Vagina (tissue), 2 donors: ENCODE data around the gene SURF6. TPM values are rescaled to one million over a fixed set of nuclear protein-coding genes. Genes with fewer than 3 reads are reported as not detected.

Source experiments
- DNase-seq, 2 donors: peaks; one replicate each; pipeline ENCODE4 v3.0.0-alpha.2; 2017; ENCODE audit errors: extremely low spot score in 2 of 2
- H3K27ac ChIP-seq: fragments of 200-600 bp; sonication (generic); one replicate; pipeline ENCODE4 v1.5.1; 2019
- H3K27me3 ChIP-seq: fragments of 200-600 bp; sonication (generic); one replicate; pipeline ENCODE4 v1.5.1; 2019
- H3K36me3 ChIP-seq, 2 donors: fragments of 200-600 bp; sonication (generic); one replicate each; pipeline ENCODE4 v1.5.1; 2017 to 2019
- H3K4me1 ChIP-seq: fragments of 200-600 bp; sonication (generic); one replicate; pipeline ENCODE4 v1.5.1; 2019
- H3K4me3 ChIP-seq, 2 donors: fragments of 200-600 bp; sonication (generic); 1 replicate in 1 of 2; 2 replicates in 1 of 2; pipeline ENCODE4 v1.5.1; 2016 to 2019
- H3K9me3 ChIP-seq: fragments of 200-600 bp; sonication (generic); one replicate; pipeline ENCODE4 v1.5.1; 2019
- POLR2A ChIP-seq, 2 donors: fragments of 450-650 bp; IDR thresholded peaks; one replicate each; pipeline ENCODE4 v1.6.1; 2017; ENCODE audit warnings: antibody characterized with exemption in 2 of 2, mild to moderate bottlenecking in 2 of 2, moderate library complexity in 2 of 2
- POLR2AphosphoS5 ChIP-seq, 2 donors: sonication (generic); formaldehyde crosslinking; IDR thresholded peaks; one replicate each; pipeline ENCODE4 v1.9.0; 2017; ENCODE audit warnings: antibody characterized with exemption in 2 of 2, mild to moderate bottlenecking in 2 of 2, low read depth in 1 of 2; ENCODE audit not compliant: insufficient read depth in 1 of 2
- intact Hi-C: fragments of 100-400 bp; cut with DNase I; formaldehyde crosslinking; loops from one replicate; pipeline ENCODE4 v1.15.1; 2023
- total RNA-seq: library from RNA; depleted of rRNA; stranded (reverse); fragments of >200 nt; gene quantifications from one replicate; pipeline ENCODE4 v1.2.3, GENCODE V29; 2016
- TF ChIP-seq, protein P1 (sequence below), 3 experiments: fragments of 450-650 bp in 2 of 3; fragments of 200-600 bp in 1 of 3; sonication (generic) in 1 of 3; IDR thresholded peaks; one replicate each; pipeline ENCODE4 v1.5.1; 2017 to 2019; ENCODE audit warnings: antibody characterized with exemption in 3 of 3, mild to moderate bottlenecking in 2 of 3, moderate library complexity in 2 of 3

The SURF6 gene
- total RNA-seq, 1 donor from 2014 or later: 12.8 TPM

DNA sequence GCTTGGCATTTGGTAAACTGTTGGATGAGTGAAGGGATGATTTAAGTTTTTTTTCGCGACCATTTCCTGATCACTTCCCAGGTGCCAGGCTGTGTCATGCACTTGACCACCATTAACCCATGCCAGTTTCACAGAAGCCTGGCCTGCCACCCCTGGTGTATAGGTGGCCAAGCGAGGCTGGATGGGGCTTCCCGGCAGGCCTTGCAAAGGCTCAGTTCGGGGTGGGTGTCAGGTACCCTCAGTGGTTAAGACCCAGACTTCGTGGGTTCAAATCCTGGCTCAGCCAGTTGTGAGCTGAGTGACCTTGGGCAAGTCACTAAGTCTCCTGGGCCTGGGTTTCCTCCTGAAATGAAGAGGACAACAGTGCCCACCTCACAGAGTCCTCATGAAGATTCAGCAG is 9.6 kb upstream of the SURF6 start:
- peaks cover 31% of the 10 kb centered on the region for H3K4me1 ChIP-seq
- TF ChIP-seq POLR2A (IDR thresholded peaks at IDR 0.05): no peak
- no peak for TF ChIP-seq POLR2AphosphoS5 (IDR thresholded peaks at IDR 0.05; ENCODE audit: insufficient read depth in 1 of 2, low read depth in 1 of 2)
- H3K27me3 ChIP-seq: no peaks in the 10 kb centered on the region
- H3K9me3 ChIP-seq: no peaks in the 10 kb centered on the region
- H3K36me3 ChIP-seq: peaks cover 0 to 64% of the 10 kb centered on the region in 2 donors
- intact Hi-C loops: no loop called here
- no peak overlapping the region for H3K4me3 ChIP-seq
- no peak for DNase-seq
- no peak overlapping the region for H3K27ac ChIP-seq

- Histone ChIP-seq H3K4me3 (no peak overlapping the region), H3K4me1 (peaks cover 31% of the 10 kb centered on the region), H3K27ac (no peak overlapping the region), H3K36me3 (peaks cover 0 to 64% of the 10 kb centered on the region in 2 donors), H3K27me3 (no peaks in the 10 kb centered on the region), H3K9me3 (no peaks in the 10 kb centered on the region)
- intact Hi-C loops: no loop called here
- DNase-seq: no peak
- no peak for TF ChIP-seq POLR2AphosphoS5 (IDR thresholded peaks at IDR 0.05; ENCODE audit: insufficient read depth in 1 of 2, low read depth in 1 of 2)
- TF ChIP-seq POLR2A (IDR thresholded peaks at IDR 0.05): no peak
- TF ChIP-seq, protein P1, sequence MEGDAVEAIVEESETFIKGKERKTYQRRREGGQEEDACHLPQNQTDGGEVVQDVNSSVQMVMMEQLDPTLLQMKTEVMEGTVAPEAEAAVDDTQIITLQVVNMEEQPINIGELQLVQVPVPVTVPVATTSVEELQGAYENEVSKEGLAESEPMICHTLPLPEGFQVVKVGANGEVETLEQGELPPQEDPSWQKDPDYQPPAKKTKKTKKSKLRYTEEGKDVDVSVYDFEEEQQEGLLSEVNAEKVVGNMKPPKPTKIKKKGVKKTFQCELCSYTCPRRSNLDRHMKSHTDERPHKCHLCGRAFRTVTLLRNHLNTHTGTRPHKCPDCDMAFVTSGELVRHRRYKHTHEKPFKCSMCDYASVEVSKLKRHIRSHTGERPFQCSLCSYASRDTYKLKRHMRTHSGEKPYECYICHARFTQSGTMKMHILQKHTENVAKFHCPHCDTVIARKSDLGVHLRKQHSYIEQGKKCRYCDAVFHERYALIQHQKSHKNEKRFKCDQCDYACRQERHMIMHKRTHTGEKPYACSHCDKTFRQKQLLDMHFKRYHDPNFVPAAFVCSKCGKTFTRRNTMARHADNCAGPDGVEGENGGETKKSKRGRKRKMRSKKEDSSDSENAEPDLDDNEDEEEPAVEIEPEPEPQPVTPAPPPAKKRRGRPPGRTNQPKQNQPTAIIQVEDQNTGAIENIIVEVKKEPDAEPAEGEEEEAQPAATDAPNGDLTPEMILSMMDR (IDR thresholded peaks at IDR 0.05): no peak
These were observed 9.0 kb upstream of the SURF6 start for GRCh38 chr9:133344979-133345378.

GRCh38 chr9:133344071-133344470 is 8.1 kb upstream of the SURF6 start:
- TF ChIP-seq, protein P1 (IDR thresholded peaks at IDR 0.05): no peak
- TF ChIP-seq POLR2AphosphoS5 (IDR thresholded peaks at IDR 0.05; ENCODE audit: insufficient read depth in 1 of 2, low read depth in 1 of 2): no peak
- no peak for TF ChIP-seq POLR2A (IDR thresholded peaks at IDR 0.05)
- Histone ChIP-seq H3K9me3 (no peaks in the 10 kb centered on the region), H3K27me3 (no peaks in the 10 kb centered on the region), H3K4me3 (no peak overlapping the region), H3K36me3 (peaks cover 0 to 60% of the 10 kb centered on the region in 2 donors), H3K27ac (no peak overlapping the region), H3K4me1 (peaks cover 22% of the 10 kb centered on the region)
- DNase-seq: no peak
- intact Hi-C loops: no loop called here

- Histone ChIP-seq H3K9me3 (no peaks in the 10 kb centered on the region), H3K27me3 (no peaks in the 10 kb centered on the region), H3K36me3 (peaks cover 0 to 59% of the 10 kb centered on the region in 2 donors), H3K4me3 (no peak overlapping the region), H3K4me1 (peaks cover 16% of the 10 kb centered on the region), H3K27ac (no peak overlapping the region)
- intact Hi-C loops: no loop called here
- TF ChIP-seq POLR2AphosphoS5 (IDR thresholded peaks at IDR 0.05; ENCODE audit: insufficient read depth in 1 of 2, low read depth in 1 of 2) (no peak), POLR2A (IDR thresholded peaks at IDR 0.05) (no peak)
- TF ChIP-seq, protein P1 (IDR thresholded peaks at IDR 0.05): no peak
- no peak for DNase-seq
These were observed 6.6 kb upstream of the SURF6 start for GRCh38 chr9:133342570-133342969.

DNA sequence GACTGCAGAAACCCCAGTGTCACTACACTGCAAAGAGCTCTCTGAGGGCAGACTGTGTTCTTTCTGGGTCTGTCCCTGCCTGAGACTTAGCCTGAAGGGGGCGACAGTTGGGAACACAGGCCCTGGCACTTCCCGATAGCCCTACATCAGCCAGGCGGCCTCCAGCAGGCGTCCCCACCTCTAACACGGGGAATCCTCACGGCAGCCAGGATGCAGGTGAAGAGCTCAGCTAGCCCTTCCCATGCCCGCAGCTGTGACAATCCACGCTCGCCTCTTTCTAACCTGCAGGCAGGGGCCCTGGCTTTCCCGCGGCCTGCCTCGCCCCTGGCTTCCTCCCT is 6.0 kb upstream of the SURF6 start:
- TF ChIP-seq POLR2AphosphoS5 (IDR thresholded peaks at IDR 0.05; ENCODE audit: insufficient read depth in 1 of 2, low read depth in 1 of 2) (no peak), POLR2A (IDR thresholded peaks at IDR 0.05) (no peak)
- TF ChIP-seq, protein P1 (IDR thresholded peaks at IDR 0.05): no peak
- Histone ChIP-seq H3K27me3 (no peaks in the 10 kb centered on the region), H3K36me3 (peaks cover 0 to 59% of the 10 kb centered on the region in 2 donors), H3K4me3 (no peak overlapping the region), H3K27ac (no peak overlapping the region), H3K9me3 (no peaks in the 10 kb centered on the region), H3K4me1 (peaks cover 15% of the 10 kb centered on the region)
- intact Hi-C loops: no loop called here
- DNase-seq: no peak
